ENCODE data around the gene EID2B.

Gene EID2B

DNA sequence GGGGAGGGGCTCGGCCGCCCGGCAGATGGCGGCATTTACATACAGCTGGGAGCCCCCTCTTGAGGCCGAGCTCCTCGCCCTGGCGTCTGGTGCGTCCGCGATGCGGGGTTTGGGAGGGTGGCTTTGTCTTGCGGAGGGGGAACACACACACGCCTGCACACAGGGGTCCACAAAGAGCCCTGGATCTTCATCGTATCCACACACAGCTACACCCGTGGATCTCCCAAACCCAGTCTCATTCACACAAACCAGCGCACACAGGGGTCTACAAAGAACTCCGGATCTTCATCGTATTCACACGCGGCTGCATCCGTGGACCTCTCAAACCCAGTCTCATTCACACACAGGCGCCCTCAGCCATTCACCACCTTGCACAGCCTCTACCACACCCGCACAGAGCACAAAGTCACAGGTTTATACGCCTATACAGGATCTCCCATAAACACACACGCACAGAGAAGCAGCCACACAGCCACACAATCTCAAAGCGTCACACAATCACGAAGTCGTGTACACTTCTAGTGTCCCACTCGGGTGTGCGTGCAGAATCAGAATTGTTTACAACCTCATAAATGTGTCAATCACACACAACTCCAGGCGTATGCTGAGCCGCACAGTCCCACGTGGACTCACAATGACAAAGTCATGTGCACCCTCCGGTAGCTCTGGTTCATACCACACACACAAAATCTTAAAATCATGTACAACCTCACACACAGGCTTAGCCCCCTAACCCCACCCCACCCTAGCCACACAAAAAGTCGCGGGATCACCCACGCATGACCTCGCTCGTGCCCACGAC is 34.5 kb downstream of the EID2B start:
- no peak for FAIRE-seq

DNA sequence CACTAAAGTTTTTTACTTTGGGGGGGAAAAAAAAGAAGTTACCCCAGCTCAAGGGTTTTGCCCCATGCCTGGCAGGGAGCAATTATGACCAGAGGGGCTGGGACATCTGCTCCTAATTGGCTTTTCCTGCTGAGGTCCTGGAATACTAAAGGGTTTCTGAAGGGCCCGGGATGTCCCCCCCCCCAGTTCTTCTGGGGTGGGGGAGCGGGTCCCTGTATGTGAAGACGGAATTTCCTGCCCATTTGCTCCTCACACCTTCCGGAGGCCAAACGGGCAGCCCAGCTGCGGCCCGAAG is 35.0 kb downstream of the EID2B start:
- FAIRE-seq, result no peak

DNA sequence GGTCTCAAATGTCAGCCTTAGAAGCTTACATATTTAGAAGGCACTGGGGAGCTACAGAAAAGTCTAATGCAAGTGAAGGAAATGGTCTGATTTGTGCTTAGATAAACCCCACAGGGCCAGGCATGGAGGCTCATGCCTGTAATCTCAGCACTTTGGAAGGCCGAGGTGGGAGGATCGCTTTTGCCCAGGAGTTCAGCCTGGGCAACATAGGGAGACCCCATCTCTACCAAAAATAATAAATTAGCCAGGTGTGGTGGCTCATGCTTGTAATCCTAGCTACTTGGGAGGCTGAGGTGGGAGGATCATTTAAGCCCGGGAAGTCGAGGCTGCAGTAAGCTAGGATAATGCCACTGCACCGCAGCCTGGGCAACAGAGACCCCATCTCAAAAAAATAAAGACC is 36.6 kb downstream of the EID2B start:
- FAIRE-seq, result no peak

DNA sequence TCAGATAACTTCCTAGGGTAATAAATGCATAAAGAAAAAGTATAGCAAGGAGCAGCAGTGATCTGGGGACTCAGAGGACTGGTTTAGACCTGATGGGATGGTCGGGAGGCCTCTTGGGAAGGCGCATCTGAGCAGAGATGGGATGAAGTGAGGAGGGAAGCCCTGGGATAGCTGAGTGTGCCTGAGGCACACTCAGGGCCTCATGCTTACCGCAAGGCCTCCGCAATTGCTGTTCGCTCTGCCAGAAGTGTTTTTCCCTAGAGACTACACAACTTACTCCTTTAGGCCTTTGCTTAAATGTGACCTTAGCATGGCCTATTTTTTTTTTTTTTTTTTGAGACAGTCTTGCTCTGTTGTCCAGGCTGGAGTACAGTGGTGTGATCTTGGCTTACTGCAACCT is 38.0 kb downstream of the EID2B start:
- no peak for FAIRE-seq

DNA sequence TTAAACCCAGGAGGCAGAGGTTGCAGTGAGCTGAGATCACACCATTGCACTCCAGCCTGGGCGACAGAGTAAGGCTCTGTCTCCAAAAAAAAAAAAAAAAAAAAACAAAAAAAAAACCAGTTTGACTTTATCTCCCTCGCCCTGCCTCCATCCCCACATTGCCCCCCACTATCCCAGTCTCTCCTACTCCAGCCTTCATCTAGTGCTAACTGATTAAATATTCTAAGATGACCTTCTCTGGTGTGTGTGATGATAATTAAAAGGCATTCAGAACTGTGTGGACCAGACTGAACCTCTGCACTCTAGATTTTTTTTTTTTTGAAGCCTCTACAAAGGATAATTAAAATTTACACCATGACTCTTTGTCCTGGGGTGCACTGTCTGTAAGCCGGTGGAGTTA is 39.9 kb downstream of the EID2B start:
- FAIRE-seq, result no peak

DNA sequence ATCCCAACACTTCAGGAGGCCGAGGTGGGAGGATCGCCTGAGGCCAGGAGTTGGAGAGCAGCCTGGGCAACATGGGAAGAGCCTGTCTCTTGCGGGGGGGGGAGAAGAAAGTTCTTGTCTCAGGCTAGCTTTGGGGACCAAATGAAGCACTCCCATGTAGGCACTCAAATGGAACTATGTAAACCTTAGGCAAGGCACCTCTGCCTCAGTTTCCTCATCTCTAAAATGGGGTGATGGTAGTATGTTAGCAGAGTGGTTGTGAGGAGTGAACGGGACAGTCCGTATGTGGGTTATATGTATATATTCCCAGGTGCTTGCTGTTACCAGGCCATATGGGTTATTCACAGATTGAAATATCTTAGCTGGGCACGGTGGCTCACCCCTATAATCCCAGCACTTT is 40.4 kb downstream of the EID2B start:
- FAIRE-seq, result no peak

DNA sequence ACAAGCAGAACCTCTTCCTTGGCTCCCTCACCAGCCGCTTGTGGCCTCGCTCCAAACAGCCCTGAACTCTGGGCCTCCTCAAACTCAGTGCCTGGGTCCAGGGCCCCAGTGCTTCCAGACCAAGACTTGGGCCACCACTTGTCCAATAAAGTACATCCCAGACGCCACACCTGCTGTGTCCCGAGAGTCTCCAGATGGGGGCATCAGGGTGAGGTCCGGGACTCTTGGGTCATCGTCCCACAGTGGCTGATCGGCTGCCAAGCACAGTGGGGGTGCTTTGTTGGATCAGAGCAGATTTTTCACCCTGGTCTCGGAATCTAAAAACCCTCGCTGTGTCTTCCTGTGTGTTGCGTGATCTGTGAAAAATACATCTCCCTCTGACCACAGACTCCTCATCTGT is 42.9 kb downstream of the EID2B start:
- FAIRE-seq, result no peak

DNA sequence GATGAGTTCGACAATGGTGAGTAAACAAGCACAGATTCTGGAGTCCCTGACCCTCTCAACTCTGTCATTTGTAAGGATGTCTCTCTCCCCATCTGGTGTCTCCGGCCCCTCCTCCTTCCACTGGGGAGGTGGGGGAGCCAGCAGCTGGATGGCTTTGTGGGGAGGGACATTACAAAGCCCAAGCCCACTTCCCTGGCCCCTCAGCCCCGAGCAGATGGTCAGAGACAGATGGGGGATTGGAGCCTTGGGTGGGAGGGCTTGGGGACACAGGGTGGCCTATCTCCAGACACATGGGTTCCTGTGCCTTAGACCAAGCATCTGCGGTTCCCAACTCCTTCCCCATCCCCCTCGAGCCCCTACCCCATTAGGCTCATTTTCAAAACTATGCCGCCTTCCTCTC is 49.5 kb downstream of the EID2B start:
- no peak for FAIRE-seq

DNA sequence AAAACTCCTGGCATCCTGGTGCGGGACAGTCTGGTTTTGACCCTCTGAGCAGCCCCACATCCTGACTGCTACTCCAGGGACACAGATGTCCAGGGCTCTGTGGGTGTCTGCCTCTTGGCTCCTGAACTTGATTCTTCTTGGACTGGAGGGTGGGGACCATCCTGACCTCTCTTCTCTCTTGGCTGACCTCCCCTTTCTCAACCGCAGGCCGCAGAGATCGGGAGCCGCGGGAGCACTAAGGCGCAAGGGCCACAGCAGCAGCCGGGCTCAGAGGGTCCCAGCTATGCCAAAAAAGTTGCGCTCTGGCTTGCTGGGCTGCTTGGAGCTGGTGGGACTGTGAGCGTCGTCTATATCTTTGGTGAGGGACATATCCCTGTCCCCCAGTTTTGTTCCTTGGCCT is 51.0 kb downstream of the EID2B start:
- no peak for FAIRE-seq

DNA sequence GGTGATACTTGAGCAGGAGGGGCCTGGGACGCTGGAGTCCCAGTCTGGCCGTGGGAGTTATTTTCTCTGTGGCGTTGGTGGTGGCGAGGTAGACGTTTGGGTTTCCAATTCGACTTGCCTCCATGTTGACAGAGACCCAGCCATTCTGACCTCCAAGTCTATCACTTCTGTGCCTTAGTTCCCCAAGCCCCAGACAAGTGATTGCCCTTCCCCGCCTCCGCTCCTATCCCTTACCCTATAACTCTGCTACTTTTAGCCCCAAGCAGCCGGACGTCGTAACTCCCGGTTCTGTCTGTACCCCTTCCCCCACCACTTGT is 51.5 kb downstream of the EID2B start:
- no peak for FAIRE-seq
